ENCODE measurements around the gene ADCY10. TPM values are rescaled to one million over a fixed set of nuclear protein-coding genes. Genes with fewer than 3 reads are reported as not detected.
"Not testable (repeated sequence)": the region's sequence is repeated elsewhere in the genome, so short reads cannot be mapped to it uniquely, and the experiment has no call there.

ADCY10 gene
- total and polyA plus RNA-seq, 2 experiments from 2014 or later = 0.93 to 1.5 TPM

GRCh38 chr1:167832693-167833092, 81.2 kb downstream of the ADCY10 start:
- H3K4me1 ChIP-seq (ENCODE audit: insufficient read depth) = no peaks in the 10 kb centered on the region
- no peaks in the 10 kb centered on the region for H3K9me2 ChIP-seq (replicated peaks; ENCODE audit: insufficient read depth)
- no peaks in the 10 kb centered on the region for H3K27me3 ChIP-seq
- no peaks in the 10 kb centered on the region for H3K9me3 ChIP-seq (ENCODE audit: low read depth)
- WGBS (ENCODE audit: low lambda C conversion rate, missing lambda C conversion rate) = 84% methylated on average over 5 of the region's 5 CpGs
- H3K79me2 ChIP-seq = no peaks in the 10 kb centered on the region
- no peak overlapping the region for H3K4me3 ChIP-seq
- no peak for TF ChIP-seq EZH2phosphoT487 (IDR thresholded peaks at IDR 0.05; ENCODE audit: low read depth, severe bottlenecking, unreplicated experiment)
- TF ChIP-seq CTCF (IDR thresholded peaks at IDR 0.05; ENCODE audit: poor library complexity) = no peak
- no peak for TF ChIP-seq EZH2 (IDR thresholded peaks at IDR 0.05; ENCODE audit: borderline replicate concordance)
- no peak overlapping the region for H2AFZ ChIP-seq
- no peaks in the 10 kb centered on the region for H4K20me1 ChIP-seq (ENCODE audit: insufficient read depth, poor library complexity, severe bottlenecking)
- DNase-seq (ENCODE audit: low spot score) = no peak
- H3K36me3 ChIP-seq (replicated peaks; ENCODE audit: insufficient read depth, low read depth) = no peaks in the 10 kb centered on the region
- H3K27ac ChIP-seq = no peak overlapping the region
- no peak overlapping the region for H3K4me2 ChIP-seq

- H3K36me3 ChIP-seq (replicated peaks; ENCODE audit: insufficient read depth, low read depth); H3K4me3 ChIP-seq; H3K9me2 ChIP-seq (replicated peaks; ENCODE audit: insufficient read depth); H3K27ac ChIP-seq; H3K4me1 ChIP-seq (ENCODE audit: insufficient read depth); H4K20me1 ChIP-seq (ENCODE audit: insufficient read depth, poor library complexity, severe bottlenecking); DNase-seq (ENCODE audit: low spot score); H3K27me3 ChIP-seq; H3K4me2 ChIP-seq; H3K79me2 ChIP-seq; H3K9me3 ChIP-seq (ENCODE audit: low read depth); H2AFZ ChIP-seq: not testable (repeated sequence)
- WGBS (ENCODE audit: low lambda C conversion rate, missing lambda C conversion rate) = 50% methylated on average over 5 of the region's 5 CpGs
These were observed 83.3 kb downstream of the ADCY10 start for GRCh38 chr1:167830668-167831067.

- Histone ChIP-seq H3K4me2 (no peak overlapping the region), H3K27me3 (no peaks in the 10 kb centered on the region), H3K9me3 (ENCODE audit: low read depth) (no peaks in the 10 kb centered on the region), H3K4me1 (ENCODE audit: insufficient read depth) (no peaks in the 10 kb centered on the region), H3K4me3 (no peak overlapping the region), H3K27ac (no peak overlapping the region), H4K20me1 (ENCODE audit: insufficient read depth, poor library complexity, severe bottlenecking) (no peaks in the 10 kb centered on the region), H3K9me2 (replicated peaks; ENCODE audit: insufficient read depth) (no peaks in the 10 kb centered on the region), H3K79me2 (no peaks in the 10 kb centered on the region), H3K36me3 (replicated peaks; ENCODE audit: insufficient read depth, low read depth) (no peaks in the 10 kb centered on the region), H2AFZ (no peak overlapping the region)
- TF ChIP-seq CTCF (IDR thresholded peaks at IDR 0.05; ENCODE audit: poor library complexity) = no peak
- no peak for TF ChIP-seq EZH2phosphoT487 (IDR thresholded peaks at IDR 0.05; ENCODE audit: low read depth, severe bottlenecking, unreplicated experiment)
- no peak for DNase-seq (ENCODE audit: low spot score)
- 49% methylated on average over 2 of the region's 2 CpGs for WGBS (ENCODE audit: low lambda C conversion rate, missing lambda C conversion rate)
These were observed 84.1 kb downstream of the ADCY10 start for GRCh38 chr1:167829868-167830267.

- no peak overlapping the region for H3K27ac ChIP-seq
- no peaks in the 10 kb centered on the region for H3K36me3 ChIP-seq (replicated peaks; ENCODE audit: insufficient read depth, low read depth)
- H3K9me2 ChIP-seq (replicated peaks; ENCODE audit: insufficient read depth) = no peaks in the 10 kb centered on the region
- no peak overlapping the region for H2AFZ ChIP-seq
- H3K4me2 ChIP-seq = no peak overlapping the region
- H3K27me3 ChIP-seq = no peaks in the 10 kb centered on the region
- no peaks in the 10 kb centered on the region for H4K20me1 ChIP-seq (ENCODE audit: insufficient read depth, poor library complexity, severe bottlenecking)
- DNase-seq (ENCODE audit: low spot score) = no peak
- no peak overlapping the region for H3K4me3 ChIP-seq
- no peaks in the 10 kb centered on the region for H3K9me3 ChIP-seq (ENCODE audit: low read depth)
- H3K79me2 ChIP-seq = no peaks in the 10 kb centered on the region
- TF ChIP-seq EZH2 (IDR thresholded peaks at IDR 0.05; ENCODE audit: borderline replicate concordance) (no peak), CTCF (IDR thresholded peaks at IDR 0.05; ENCODE audit: poor library complexity) (no peak), EZH2phosphoT487 (IDR thresholded peaks at IDR 0.05; ENCODE audit: low read depth, severe bottlenecking, unreplicated experiment) (no peak)
- no peaks in the 10 kb centered on the region for H3K4me1 ChIP-seq (ENCODE audit: insufficient read depth)
- 86% methylated on average over 4 of the region's 4 CpGs for WGBS (ENCODE audit: low lambda C conversion rate, missing lambda C conversion rate)
These were observed 87.8 kb downstream of the ADCY10 start for GRCh38 chr1:167826127-167826526.

Measured in hepatocyte (in vitro differentiated cells).